ENCODE measurements around the gene ARMC6.

Gene ARMC6

GRCh38 chr19:19043881-19044280 is 10.5 kb downstream of the ARMC6 start:
- TF ChIP-seq CTCF (conservative IDR thresholded peaks at IDR 0.05; ENCODE audit: low read depth, low read length): no peak
- DNase-seq (ENCODE audit: low read depth): no peak
- H3K4me3 ChIP-seq (ENCODE audit: low read length): no peak overlapping the region

GRCh38 chr19:19049406-19049805 is 16.0 kb downstream of the ARMC6 start:
- TF ChIP-seq CTCF (conservative IDR thresholded peaks at IDR 0.05; ENCODE audit: low read depth, low read length): no peak
- no peak for DNase-seq (ENCODE audit: low read depth)
- no peak overlapping the region for H3K4me3 ChIP-seq (ENCODE audit: low read length)

GRCh38 chr19:19050104-19050503 is 16.7 kb downstream of the ARMC6 start:
- TF ChIP-seq CTCF (conservative IDR thresholded peaks at IDR 0.05; ENCODE audit: low read depth, low read length): no peak
- H3K4me3 ChIP-seq (ENCODE audit: low read length): no peak overlapping the region
- DNase-seq (ENCODE audit: low read depth): no peak

DNA sequence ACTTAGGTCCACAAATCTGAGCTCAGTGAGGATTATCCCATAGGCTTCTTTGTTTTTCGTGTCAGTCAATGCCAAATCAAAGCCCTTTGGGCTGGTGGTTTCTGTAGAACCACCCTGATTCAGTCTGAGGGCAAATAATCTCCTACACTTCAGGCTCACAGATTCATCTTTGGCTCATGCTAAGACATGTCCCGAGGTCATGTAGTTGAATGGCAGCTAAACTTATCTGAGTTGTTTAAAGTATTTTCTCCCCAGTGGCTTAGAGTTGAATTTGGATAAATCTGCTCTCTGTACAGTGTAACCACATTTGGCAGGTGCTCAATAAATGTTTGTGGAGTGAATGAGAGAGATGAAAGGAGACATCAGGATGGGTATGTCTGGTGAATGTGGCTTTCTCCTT is 17.3 kb downstream of the ARMC6 start:
- DNase-seq (ENCODE audit: low read depth): no peak
- no peak overlapping the region for H3K4me3 ChIP-seq (ENCODE audit: low read length)
- no peak for TF ChIP-seq CTCF (conservative IDR thresholded peaks at IDR 0.05; ENCODE audit: low read depth, low read length)

DNA sequence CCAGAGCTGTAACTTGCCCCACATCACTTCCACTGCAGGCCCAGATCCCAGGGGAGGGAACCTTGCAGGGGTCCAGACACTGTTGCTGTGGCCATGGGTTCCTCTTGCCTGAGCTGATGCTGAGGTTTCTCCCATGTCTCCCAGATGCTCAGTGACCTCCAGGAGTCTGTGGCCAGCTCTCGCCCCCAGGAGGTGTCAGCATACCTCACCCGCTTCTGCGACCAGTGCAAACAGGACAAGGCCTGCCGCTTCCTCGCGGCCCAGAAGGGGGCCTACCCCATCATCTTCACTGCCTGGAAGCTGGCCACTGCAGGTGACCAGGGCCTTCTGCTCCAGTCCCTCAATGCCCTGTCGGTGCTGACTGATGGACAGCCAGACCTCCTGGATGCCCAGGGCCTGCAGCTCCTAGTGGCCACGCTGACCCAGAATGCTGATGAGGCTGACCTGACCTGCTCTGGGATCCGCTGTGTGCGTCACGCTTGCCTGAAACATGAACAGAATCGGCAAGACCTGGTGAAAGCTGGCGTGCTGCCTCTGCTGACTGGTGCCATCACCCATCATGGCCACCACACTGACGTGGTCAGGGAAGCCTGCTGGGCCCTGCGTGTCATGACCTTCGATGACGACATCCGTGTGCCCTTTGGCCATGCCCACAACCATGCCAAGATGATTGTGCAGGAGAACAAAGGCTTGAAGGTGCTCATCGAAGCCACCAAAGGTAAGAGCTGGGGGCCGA is 18.2 kb downstream of the ARMC6 start:
- no peak for TF ChIP-seq CTCF (conservative IDR thresholded peaks at IDR 0.05; ENCODE audit: low read depth, low read length)
- no peak for DNase-seq (ENCODE audit: low read depth)
- H3K4me3 ChIP-seq (ENCODE audit: low read length): no peak overlapping the region

GRCh38 chr19:19052921-19053320 is 19.5 kb downstream of the ARMC6 start:
- no peak for TF ChIP-seq CTCF (conservative IDR thresholded peaks at IDR 0.05; ENCODE audit: low read depth, low read length)
- no peak overlapping the region for H3K4me3 ChIP-seq (ENCODE audit: low read length)
- DNase-seq (ENCODE audit: low read depth): no peak

All from retinal pigment epithelial cell (primary cell).